K562 (cell line): ENCODE data around the gene GBF1. TPM values are rescaled to one million over a fixed set of nuclear protein-coding genes. Genes with fewer than 3 reads are reported as not detected.
A peak's percentile ranks its signal among the peaks of the same experiment; 100 is the strongest.

Experiments
- ATAC-seq: fragments of 200-7000 bp; cut with Tn5 transposase; 3 replicates; pipeline ENCODE4 v1.9.1; 2020; ENCODE audit warnings: moderate library complexity
- BruUV-seq: library from RNA; stranded (reverse); fragments of 400-500 nt; replicated peaks from 2 replicates; lab custom pipeline; 2021; lab: Mats Ljungman, UMichigan
- CTCF ChIA-PET: fragments of 300-600 bp; formaldehyde crosslinking; extraction: SDS; loops from one replicate; lab custom pipeline; 2021; ENCODE audit warnings: low intra/inter-chr PET ratio; lab: Yijun Ruan, JAX
- POLR2A ChIA-PET: fragments of 300-600, 350-650 bp; sonication (Branson Sonifier 250); formaldehyde crosslinking; extraction: SDS; loops from one replicate; lab custom pipeline; 2021; ENCODE audit warnings: antibody characterized with exemption, inconsistent platforms; lab: Yijun Ruan, JAX
- DNase-seq, 4 experiments: peaks; one replicate each; pipeline versions ENCODE4 v3.0.0 to v3.0.0-alpha.2; 2011 to 2018; ENCODE audit warnings: low spot score in 3 of 4, mixed read lengths in 3 of 4; ENCODE audit errors: extremely low read depth in 1 of 4
- FAIRE-seq: peaks from 2 replicates; lab custom pipeline; 2011; peaks lifted over from hg19 to GRCh38; lab: Jason Lieb, UNC
- H2AFZ ChIP-seq: 2 replicates; pipeline ENCODE4 v1.6.0; 2011; ENCODE audit warnings: low read depth, low read length, control low read depth, inconsistent platforms
- H3K27ac ChIP-seq: fragments of 200-600 bp; 3 replicates; pipeline ENCODE4 v1.8.0; 2011; ENCODE audit warnings: low read depth, mild to moderate bottlenecking, control low read depth, inconsistent platforms, low read length, moderate library complexity, mixed read lengths; ENCODE audit errors: extremely low read depth
- H3K27me3 ChIP-seq, 2 experiments: fragments of 300-600 bp in 1 of 2; 2 replicates in 1 of 2; 3 replicates in 1 of 2; pipeline versions ENCODE4 v1.6.0 to v1.8.0; 2011; ENCODE audit warnings: inconsistent platforms in 2 of 2, low read length in 2 of 2, mild to moderate bottlenecking in 1 of 2, mixed read lengths in 1 of 2, moderate library complexity in 1 of 2; ENCODE audit not compliant: control insufficient read depth in 2 of 2, insufficient read depth in 2 of 2
- H3K36me3 ChIP-seq: fragments of 300-600 bp; 3 replicates; pipeline ENCODE4 v1.8.0; 2011; ENCODE audit warnings: mild to moderate bottlenecking, low read length, inconsistent platforms; ENCODE audit not compliant: control insufficient read depth, insufficient read depth
- H3K4me1 ChIP-seq, 2 experiments: fragments of 200-600 bp in 1 of 2; replicated peaks in 1 of 2; 2 replicates in 1 of 2; 3 replicates in 1 of 2; pipeline versions ENCODE4 v1.5.1 to v1.8.0; 2011; ENCODE audit warnings: inconsistent platforms in 2 of 2, low read length in 2 of 2, mild to moderate bottlenecking in 1 of 2, mixed read lengths in 1 of 2, moderate library complexity in 1 of 2; ENCODE audit not compliant: control insufficient read depth in 2 of 2, insufficient read depth in 2 of 2
- H3K4me2 ChIP-seq: 2 replicates; pipeline ENCODE4 v1.6.1; 2011; ENCODE audit warnings: low read length, control low read depth, inconsistent platforms, mixed read lengths; ENCODE audit not compliant: insufficient read depth
- H3K4me3 ChIP-seq: fragments of 200-600 bp; sonication (generic), shearing (Covaris generic); 2 replicates; pipeline ENCODE4 v1.5.1; 2016; ENCODE audit warnings: control low read depth, inconsistent platforms
- H3K79me2 ChIP-seq: fragments of 200-600 bp; 3 replicates; pipeline ENCODE4 v1.8.0; 2011; ENCODE audit warnings: low read length, inconsistent platforms; ENCODE audit not compliant: control insufficient read depth, insufficient read depth
- H3K9ac ChIP-seq, 2 experiments: 2 replicates each; pipeline versions ENCODE4 v1.6.0 to v1.6.1; 2011; ENCODE audit warnings: low read depth in 2 of 2, low read length in 2 of 2, control low read depth in 1 of 2, inconsistent platforms in 1 of 2, mild to moderate bottlenecking in 1 of 2, mixed read lengths in 1 of 2; ENCODE audit not compliant: insufficient read depth in 1 of 2
- H3K9me1 ChIP-seq: one replicate; pipeline ENCODE4 v1.6.0; 2011; ENCODE audit warnings: inconsistent platforms, mild to moderate bottlenecking, low read length, moderate library complexity; ENCODE audit not compliant: control insufficient read depth, insufficient read depth
- H3K9me3 ChIP-seq: replicated peaks from 2 replicates; pipeline ENCODE4 v1.5.1; 2011; ENCODE audit warnings: low read depth, low read length, inconsistent platforms; ENCODE audit not compliant: control insufficient read depth, insufficient read depth
- H4K20me1 ChIP-seq: replicated peaks from 2 replicates; pipeline ENCODE4 v1.6.1; 2011; ENCODE audit warnings: low read length, inconsistent platforms, mixed read lengths; ENCODE audit not compliant: control insufficient read depth, insufficient read depth
- CEBPB ChIP-seq: fragments of 450-650 bp; IDR thresholded peaks from 2 replicates; pipeline ENCODE4 v1.6.1; 2016; ENCODE audit warnings: missing genetic modification characterization, missing compliant biosample characterization
- CEBPG ChIP-seq, 3 experiments: fragments of 200-800 bp in 1 of 3; sonication (Bioruptor generic) in 1 of 3; sonication (generic) in 1 of 3; formaldehyde crosslinking in 1 of 3; IDR thresholded peaks in 2 of 3; conservative IDR thresholded peaks in 1 of 3; 2 replicates each; pipeline versions ENCODE4 v1.6.1 to v1.8.0; 2016 to 2022; ENCODE audit warnings: missing compliant biosample characterization in 2 of 3, missing genetic modification characterization in 2 of 3, mild to moderate bottlenecking in 1 of 3, missing genetic modification reagents in 1 of 3
- HDGF ChIP-seq: fragments of 450-650 bp; IDR thresholded peaks from 2 replicates; pipeline ENCODE4 v1.6.1; 2016
- WGBS: fragments of 100-300 bp; shearing (Covaris generic); methylation state at CpG from one replicate; pipeline ENCODE4 v1.1.6; 2016; ENCODE audit warnings: low coverage, mixed read lengths; ENCODE audit not compliant: insufficient coverage; ENCODE audit errors: missing lambda C conversion rate; 5-methylcytosine and 5-hydroxymethylcytosine counted together
- in situ Hi-C: fragments of 300-500 bp; cut with MboI; formaldehyde crosslinking; loops from 4 replicates; pipeline ENCODE4 v1.15.0; 2018; ENCODE audit warnings: inconsistent platforms, mixed read lengths
- intact Hi-C: fragments of 100-400 bp; cut with micrococcal nuclease; formaldehyde crosslinking; loops from 2 replicates; pipeline ENCODE4 v1.14.2; 2022
- polyA plus RNA-seq, 8 experiments: library from polyadenylated mRNA; depleted of rRNA in 4 of 8; stranded (reverse) in 5 of 8; unstranded in 3 of 8; fragments of >200 nt; fragmentation: Nextera tagmentation in 2 of 8; fragmentation: Illumina TruSeq in 1 of 8; extraction: Ambion mirVana in 2 of 8; extraction: Trizol in 1 of 8; gene quantifications; 2 replicates each; pipeline versions ENCODE4 v1.2.1 to v1.2.3, GENCODE V29; 2011 to 2014; ENCODE audit warnings: inconsistent platforms in 1 of 8, missing spikeins in 1 of 8
- total RNA-seq, 7 experiments: library from RNA; depleted of rRNA in 6 of 7; stranded (reverse); fragments of >200 nt in 6 of 7; fragmentation: Illumina TruSeq in 2 of 7; extraction: Trizol in 2 of 7; gene quantifications; 2 replicates each; pipeline versions ENCODE4 v1.2.1 to v1.2.3, GENCODE V29; 2011 to 2021; ENCODE audit warnings: low replicate concordance in 1 of 7
- TF ChIP-seq, protein P1 (sequence below), 2 experiments: fragments of 450-650 bp in 1 of 2; sonication (generic) in 1 of 2; formaldehyde crosslinking in 1 of 2; IDR thresholded peaks in 1 of 2; conservative IDR thresholded peaks in 1 of 2; 2 replicates each; pipeline versions ENCODE4 v1.6.1 to v1.8.1; 2016 to 2023; ENCODE audit warnings: mild to moderate bottlenecking in 2 of 2, moderate library complexity in 2 of 2, inconsistent platforms in 1 of 2, missing genetic modification reagents in 1 of 2

GBF1 gene
- total and polyA plus RNA-seq, 9 of the 15 experiments (the other 6 are each of a cell fraction or from before 2014, with no cell fraction given): 0.69 to 28.0 (median 10.3) TPM

DNA sequence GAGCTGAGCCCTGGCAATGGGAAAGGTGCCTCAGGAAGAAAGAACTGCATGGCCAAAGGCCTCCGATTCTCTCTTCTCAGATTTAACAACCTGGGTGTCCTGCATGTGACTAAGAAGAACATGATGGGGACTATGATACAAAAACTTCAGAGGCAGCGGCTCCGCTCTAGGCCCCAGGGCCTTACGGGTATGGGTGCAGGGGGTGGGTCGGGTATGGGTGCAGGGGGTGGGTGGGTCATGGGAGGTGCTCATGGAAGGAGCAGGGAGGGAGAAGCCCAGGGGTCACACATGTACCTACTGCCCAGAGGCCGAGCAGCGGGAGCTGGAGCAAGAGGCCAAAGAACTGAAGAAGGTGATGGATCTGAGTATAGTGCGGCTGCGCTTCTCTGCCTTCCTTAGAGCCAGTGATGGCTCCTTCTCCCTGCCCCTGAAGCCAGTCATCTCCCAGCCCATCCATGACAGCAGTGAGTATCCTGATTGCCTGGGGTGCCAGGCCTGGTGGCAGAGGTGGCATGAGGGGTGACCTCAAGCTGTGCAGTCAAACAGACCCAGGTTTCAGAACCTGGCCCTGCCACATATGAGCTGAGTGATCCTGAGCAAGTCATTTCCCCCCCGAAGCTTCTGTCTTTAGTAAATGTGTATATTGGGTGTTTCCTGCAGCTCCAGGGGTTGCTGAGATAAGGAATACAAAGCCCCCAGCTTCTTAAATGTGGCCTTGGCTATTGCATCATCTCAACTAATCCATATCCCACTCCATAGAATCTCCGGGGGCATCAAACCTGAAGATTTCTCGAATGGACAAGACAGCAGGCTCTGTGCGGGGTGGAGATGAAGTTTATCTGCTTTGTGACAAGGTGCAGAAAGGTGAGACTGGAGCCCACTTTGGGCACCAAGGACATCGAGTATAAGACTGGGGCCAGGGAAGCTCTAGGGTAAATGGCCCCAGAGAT, 152.2 kb downstream of the GBF1 start:
- Histone ChIP-seq H3K9me1 (no peaks in the 10 kb centered on the region), H2AFZ (no peak overlapping the region), H3K27ac (no peak overlapping the region), H3K9ac (no peak overlapping the region), H3K4me3 (no peak overlapping the region), H3K4me1 (peaks cover 14 to 54% of the 10 kb centered on the region in 2 experiments; a peak in 4 of 5 replicates), H3K36me3 (peaks cover 16% of the 10 kb centered on the region; the same call in 1 of the 3 replicates), H3K27me3 (no peaks in the 10 kb centered on the region), H3K79me2 (peaks cover 7% of the 10 kb centered on the region; the same call in 1 of the 3 replicates), H3K9me3 (no peaks in the 10 kb centered on the region), H3K4me2 (peak overlapping the region; percentile 11; the same call in 1 of the 2 replicates), H4K20me1 (no peaks in the 10 kb centered on the region)
- WGBS: 57% methylated on average over 8 of the region's 14 CpGs
- POLR2A ChIA-PET: interaction anchor here (0.7 to 1.3 kb wide), 3 partner anchors 10 to 233 kb away, joined by 3 read pairs; no protein-coding TSS in a partner anchor
- DNase-seq: no peak
- BruUV-seq: TSS peak; percentile 43
- no peak for FAIRE-seq
- intact Hi-C loops (loop anchor here (5.0 kb wide), 1 partner anchor 230 kb away; no protein-coding TSS in a partner anchor), in situ Hi-C loops (loop anchor here (25.0 kb wide), 1 partner anchor 190 kb away; no protein-coding TSS in a partner anchor)
- TF ChIP-seq HDGF (no peak), CEBPG (CRISPR knock-in tag; IDR thresholded peaks at IDR 0.05) (no peak), CEBPG (tag; conservative IDR thresholded peaks at IDR 0.05 in 1 of 2, IDR thresholded peaks at IDR 0.05 in 1 of 2) (peak; percentile 42 to 52; a peak in 2 of 4 replicates), CEBPB (tag) (peak; percentile 51)
- TF ChIP-seq, protein P1, sequence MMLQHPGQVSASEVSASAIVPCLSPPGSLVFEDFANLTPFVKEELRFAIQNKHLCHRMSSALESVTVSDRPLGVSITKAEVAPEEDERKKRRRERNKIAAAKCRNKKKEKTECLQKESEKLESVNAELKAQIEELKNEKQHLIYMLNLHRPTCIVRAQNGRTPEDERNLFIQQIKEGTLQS (IDR thresholded peaks at IDR 0.05): peak; percentile 64
- TF ChIP-seq, protein P1 (CRISPR knock-in tag; conservative IDR thresholded peaks at IDR 0.05): no peak
- CTCF ChIA-PET: no interaction called here
- no peak for ATAC-seq
